A549 (cell line): ENCODE results near the gene HIVEP3.

ENCODE experiments used
- CHD2 ChIP-seq: fragments of 150-350 bp; IDR thresholded peaks from 2 replicates; pipeline ENCODE4 v1.6.1; 2014; ENCODE audit warnings: low read length; ENCODE audit not compliant: partially characterized antibody
- KDM5A ChIP-seq: fragments of 200-600 bp; sonication (generic); IDR thresholded peaks from 2 replicates; pipeline ENCODE4 v1.6.1; 2016; ENCODE audit warnings: antibody characterized with exemption, mild to moderate bottlenecking
- MAZ ChIP-seq: fragments of 150-350 bp; IDR thresholded peaks from 2 replicates; pipeline ENCODE4 v1.6.1; 2014; ENCODE audit warnings: antibody characterized with exemption, low read depth, low read length, borderline replicate concordance
- MYC ChIP-seq: IDR thresholded peaks from 2 replicates; pipeline ENCODE4 v1.6.1; 2012; ENCODE audit warnings: mild to moderate bottlenecking, inconsistent platforms, low read length, improper control_type of control experiment, borderline replicate concordance
- POLR2A ChIP-seq: IDR thresholded peaks from 2 replicates; pipeline ENCODE4 v1.6.1; 2012; ENCODE audit warnings: mild to moderate bottlenecking, low read length
- SMC3 ChIP-seq: fragments of >200 bp; sonication (Bioruptor Twin); formaldehyde crosslinking; IDR thresholded peaks from 3 replicates; pipeline ENCODE4 v1.6.1; 2018; ENCODE audit warnings: inconsistent platforms
- ZFP36 ChIP-seq: fragments of 450-650 bp; IDR thresholded peaks from 2 replicates; pipeline ENCODE4 v1.6.1; 2014; ENCODE audit warnings: borderline replicate concordance; ENCODE audit not compliant: partially characterized antibody
- TF ChIP-seq, protein P1 (sequence below): fragments of >200 bp; sonication (Bioruptor Twin); formaldehyde crosslinking; IDR thresholded peaks from 3 replicates; pipeline ENCODE4 v1.5.1; 2016
- TF ChIP-seq, protein P2 (sequence below): IDR thresholded peaks from 2 replicates; pipeline ENCODE4 v1.6.1; 2012

DNA sequence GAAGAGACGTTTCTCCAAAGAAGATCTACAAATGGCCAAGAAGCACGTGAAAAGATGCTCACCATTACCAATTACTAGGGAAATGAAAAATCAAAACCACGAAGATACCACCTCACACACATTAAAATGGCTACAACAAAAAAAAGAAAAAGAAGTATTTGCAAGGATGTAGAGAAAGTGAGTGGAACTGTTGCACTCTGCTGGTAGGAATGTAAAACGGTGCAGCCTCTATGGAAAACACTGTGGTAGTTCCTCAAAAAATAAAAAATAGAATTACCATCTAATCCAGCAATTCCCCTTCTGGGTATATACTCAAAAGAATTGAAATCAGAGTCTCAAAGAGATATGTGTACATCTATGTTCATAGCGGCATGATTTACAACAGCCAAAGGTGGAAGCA lies 318.8 kb downstream of the HIVEP3 start:
- TF ChIP-seq SMC3 (no peak), ZFP36 (no peak), POLR2A (no peak), MAZ (no peak), MYC (no peak), CHD2 (no peak), KDM5A (no peak)
- TF ChIP-seq, protein P1, sequence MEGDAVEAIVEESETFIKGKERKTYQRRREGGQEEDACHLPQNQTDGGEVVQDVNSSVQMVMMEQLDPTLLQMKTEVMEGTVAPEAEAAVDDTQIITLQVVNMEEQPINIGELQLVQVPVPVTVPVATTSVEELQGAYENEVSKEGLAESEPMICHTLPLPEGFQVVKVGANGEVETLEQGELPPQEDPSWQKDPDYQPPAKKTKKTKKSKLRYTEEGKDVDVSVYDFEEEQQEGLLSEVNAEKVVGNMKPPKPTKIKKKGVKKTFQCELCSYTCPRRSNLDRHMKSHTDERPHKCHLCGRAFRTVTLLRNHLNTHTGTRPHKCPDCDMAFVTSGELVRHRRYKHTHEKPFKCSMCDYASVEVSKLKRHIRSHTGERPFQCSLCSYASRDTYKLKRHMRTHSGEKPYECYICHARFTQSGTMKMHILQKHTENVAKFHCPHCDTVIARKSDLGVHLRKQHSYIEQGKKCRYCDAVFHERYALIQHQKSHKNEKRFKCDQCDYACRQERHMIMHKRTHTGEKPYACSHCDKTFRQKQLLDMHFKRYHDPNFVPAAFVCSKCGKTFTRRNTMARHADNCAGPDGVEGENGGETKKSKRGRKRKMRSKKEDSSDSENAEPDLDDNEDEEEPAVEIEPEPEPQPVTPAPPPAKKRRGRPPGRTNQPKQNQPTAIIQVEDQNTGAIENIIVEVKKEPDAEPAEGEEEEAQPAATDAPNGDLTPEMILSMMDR = peak; percentile 31; the same call in 2 of the 3 replicates
- TF ChIP-seq, protein P2, sequence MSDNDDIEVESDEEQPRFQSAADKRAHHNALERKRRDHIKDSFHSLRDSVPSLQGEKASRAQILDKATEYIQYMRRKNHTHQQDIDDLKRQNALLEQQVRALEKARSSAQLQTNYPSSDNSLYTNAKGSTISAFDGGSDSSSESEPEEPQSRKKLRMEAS = no peak
